ENCODE results near the gene FKBP2. TPM values are rescaled to one million over a fixed set of nuclear protein-coding genes. Genes with fewer than 3 reads are reported as not detected.

Gene FKBP2
- total and polyA plus RNA-seq, 2 of the 13 experiments (the other 11 are each of a cell fraction or from before 2014, with no cell fraction given): 30.1 to 53.3 TPM

GRCh38 chr11:64251016-64251752 lies 10.3 kb downstream of the FKBP2 start, which contains the start of gene PLCB3 (continued):
- TF ChIP-seq BATF2 (CRISPR knock-in tag; IDR thresholded peaks at IDR 0.05) (no peak), RARG (CRISPR knock-in tag; IDR thresholded peaks at IDR 0.05; ENCODE audit: low read depth) (no peak), GTF3A (CRISPR knock-in tag; conservative IDR thresholded peaks at IDR 0.05) (no peak), RBM22 (optimal IDR thresholded peaks at IDR 0.05; ENCODE audit: low read length) (no peak), ZNF768 (CRISPR knock-in tag; IDR thresholded peaks at IDR 0.05) (0 out of 2 replicates have a peak, but pooled peaks have one; percentile 11), ZNF468 (CRISPR knock-in tag; IDR thresholded peaks at IDR 0.05) (no peak), ZFP36L1 (CRISPR knock-in tag; IDR thresholded peaks at IDR 0.05) (no peak), ZBTB43 (CRISPR knock-in tag; conservative IDR thresholded peaks at IDR 0.05) (no peak), FUBP1 (CRISPR knock-in tag; IDR thresholded peaks at IDR 0.05; ENCODE audit: borderline replicate concordance) (no peak), ZNF572 (CRISPR knock-in tag; IDR thresholded peaks at IDR 0.05) (0 out of 2 replicates have a peak, but pooled peaks have one; percentile 34), ZBTB20 (CRISPR knock-in tag; IDR thresholded peaks at IDR 0.05; ENCODE audit: borderline replicate concordance, low read depth) (no peak), ZNF777 (CRISPR knock-in tag; IDR thresholded peaks at IDR 0.05) (peak; percentile 56; the same call in 1 of the 2 replicates), DPF2 (CRISPR knock-in tag; IDR thresholded peaks at IDR 0.05; ENCODE audit: borderline replicate concordance, low read depth) (no peak), ZFP91 (CRISPR knock-in tag; IDR thresholded peaks at IDR 0.05; ENCODE audit: borderline replicate concordance) (peak; percentile 29; the same call in 1 of the 2 replicates), ZFP62 (CRISPR knock-in tag; IDR thresholded peaks at IDR 0.05) (no peak), CTCF (CRISPR knock-in tag; IDR thresholded peaks at IDR 0.05) (peak; percentile 69), SPEN (CRISPR knock-in tag; IDR thresholded peaks at IDR 0.05; ENCODE audit: low read depth) (no peak), GABPB1 (CRISPR knock-in tag; IDR thresholded peaks at IDR 0.05) (peak; percentile 54; the same call in 1 of the 2 replicates), MXD4 (CRISPR knock-in tag; IDR thresholded peaks at IDR 0.05) (no peak), ZNF331 (CRISPR knock-in tag; IDR thresholded peaks at IDR 0.05) (0 out of 2 replicates have a peak, but pooled peaks have one; percentile 4), THAP11 (CRISPR knock-in tag; IDR thresholded peaks at IDR 0.05) (no peak), CAMTA2 (CRISPR knock-in tag; IDR thresholded peaks at IDR 0.05; ENCODE audit: borderline replicate concordance) (no peak)

All from HepG2 (cell line).